RWPE1 (cell line): ENCODE data around the gene RAB11FIP5.

Experiments
- CTCF ChIA-PET: fragments of 350-600 bp; sonication (Branson Sonifier 250); formaldehyde crosslinking; extraction: SDS; loops from one replicate; lab custom pipeline; 2021; lab: Yijun Ruan, JAX
- POLR2A ChIA-PET: fragments of 400-600 bp; formaldehyde crosslinking; extraction: SDS; loops from one replicate; lab custom pipeline; 2020; ENCODE audit warnings: antibody characterized with exemption; ENCODE audit not compliant: low non-redundant PET; lab: Yijun Ruan, JAX
- DNase-seq: peaks from one replicate; pipeline ENCODE4 v3.0.0; 2012; ENCODE audit warnings: low spot score
- H3K27ac ChIP-seq: fragments of 450-650 bp; 2 replicates; pipeline ENCODE4 v1.5.1; 2017
- CTCF ChIP-seq: fragments of 450-650 bp; conservative IDR thresholded peaks from 2 replicates; pipeline ENCODE4 v1.5.1; 2017; ENCODE audit warnings: low read depth, mild to moderate bottlenecking

The RAB11FIP5 gene

GRCh38 chr2:73112913-73113854 is at the start of gene RAB11FIP5:
Gene RAB11FIP5, minus strand, starts transcription at chr2:73112948. Its CDS starts 171 bp downstream, at chr2:73112777.
- peak; percentile 90 for DNase-seq
- no peak for TF ChIP-seq CTCF
- peak within 1 kb of the TSS; percentile 95 for H3K27ac ChIP-seq
- CTCF ChIA-PET, result interaction anchor here (0.6 to 2.1 kb wide), 2 partner anchors 24 to 28 kb away, joined by 3 to 10 read pairs; no protein-coding TSS in a partner anchor
- POLR2A ChIA-PET, result interaction anchor here (0.6 kb wide), 2 partner anchors 24 to 184 kb away, joined by 3 read pairs; no protein-coding TSS in a partner anchor

- no peak overlapping the region for H3K27ac ChIP-seq
- POLR2A ChIA-PET, result no interaction called here
- TF ChIP-seq CTCF, result peak; percentile 65
- CTCF ChIA-PET, result interaction anchor here (0.6 to 1.8 kb wide), 13 partner anchors 17 to 797 kb away, joined by 3 to 14 read pairs (median 3); no protein-coding TSS in a partner anchor
- no peak for DNase-seq
Measured at GRCh38 chr2:73156539-73157124, 43.9 kb upstream of the RAB11FIP5 start.

- no peak for DNase-seq
- no peak overlapping the region for H3K27ac ChIP-seq
- POLR2A ChIA-PET, result no interaction called here
- no peak for TF ChIP-seq CTCF
- CTCF ChIA-PET, result no interaction called here
Measured at GRCh38 chr2:73142937-73143336, 30.2 kb upstream of the RAB11FIP5 start.

- no peak for DNase-seq
- POLR2A ChIA-PET, result no interaction called here
- H3K27ac ChIP-seq, result no peak overlapping the region
- CTCF ChIA-PET, result interaction anchor here (0.6 kb wide), 1 partner anchor 53 kb away, joined by 5 read pairs; no protein-coding TSS in a partner anchor
- no peak for TF ChIP-seq CTCF
Measured at GRCh38 chr2:73141896-73142295, 29.1 kb upstream of the RAB11FIP5 start.

GRCh38 chr2:73135236-73135635 is 22.5 kb upstream of the RAB11FIP5 start:
- no peak overlapping the region for H3K27ac ChIP-seq
- ChIA-PET POLR2A (no interaction called here), CTCF (interaction anchor here (1.0 kb wide), 1 partner anchor 12 kb away, joined by 3 read pairs; no protein-coding TSS in a partner anchor)
- TF ChIP-seq CTCF, result no peak
- no peak for DNase-seq

GRCh38 chr2:73134471-73134870 is 21.7 kb upstream of the RAB11FIP5 start:
- CTCF ChIA-PET, result interaction anchor here (0.7 to 1.1 kb wide), 3 partner anchors 13 to 29 kb away, joined by 3 to 5 read pairs (median 3); no protein-coding TSS in a partner anchor
- POLR2A ChIA-PET, result no interaction called here
- no peak overlapping the region for H3K27ac ChIP-seq
- no peak for TF ChIP-seq CTCF
- no peak for DNase-seq
